GM18505 (cell line): Measurements from ENCODE around the gene UCN2.

Experiments used
- ATAC-seq: cut with Tn5 transposase; IDR thresholded peaks from one replicate; pipeline ENCODE4 v1.9.1; 2021; ENCODE audit not compliant: unreplicated experiment
- POLR2A ChIP-seq: IDR thresholded peaks from 4 replicates; pipeline ENCODE4 v1.6.1; 2011; ENCODE audit warnings: borderline replicate concordance; ENCODE audit not compliant: insufficient read depth, insufficient read length; ENCODE audit errors: extremely low read depth

Gene UCN2

DNA sequence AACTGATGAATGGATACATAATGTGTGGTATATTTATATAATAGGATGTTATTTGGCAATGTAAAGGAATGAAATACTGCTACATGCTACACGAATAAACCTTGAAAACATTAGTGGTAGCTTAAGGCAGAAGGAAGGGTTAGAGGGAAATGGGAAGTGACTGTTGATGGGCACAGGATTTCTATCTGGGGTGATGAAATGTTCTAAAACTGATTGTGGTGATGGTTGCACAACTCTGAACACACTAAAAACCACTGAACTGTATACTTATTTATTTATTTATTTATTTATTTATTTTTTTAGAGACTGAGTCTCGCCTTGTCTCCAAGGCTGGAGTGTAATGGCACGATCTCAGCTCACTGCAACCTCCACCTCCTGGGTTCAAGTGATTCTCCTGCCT, 34.8 kb downstream of the UCN2 start:
- no peak for TF ChIP-seq POLR2A
- ATAC-seq, result no peak

GRCh38 chr3:48528048-48528447, 35.5 kb downstream of the UCN2 start:
- ATAC-seq, result no peak
- no peak for TF ChIP-seq POLR2A

DNA sequence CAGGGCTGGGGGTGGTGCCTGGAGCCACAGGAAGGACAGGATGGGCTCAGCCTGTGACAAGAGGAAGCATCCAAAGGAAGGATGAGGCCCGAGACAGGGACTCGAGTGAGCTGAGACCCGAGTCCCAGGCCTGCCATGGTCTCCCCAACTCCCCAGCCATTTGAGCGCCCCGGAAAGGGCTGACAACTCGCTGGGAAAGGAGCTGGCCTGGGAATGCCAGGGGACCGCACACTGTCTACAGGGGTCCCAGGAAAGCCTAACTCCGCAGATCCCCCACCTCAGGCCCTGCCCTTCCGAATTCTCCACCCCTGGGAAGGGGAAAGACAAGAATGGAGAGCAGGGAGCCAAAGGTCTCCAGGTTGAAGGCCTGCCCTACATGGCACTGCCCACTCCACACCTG, 38.6 kb downstream of the UCN2 start:
- no peak for TF ChIP-seq POLR2A
- ATAC-seq, result no peak

GRCh38 chr3:48521635-48522034, 41.9 kb downstream of the UCN2 start:
- TF ChIP-seq POLR2A, result no peak
- no peak for ATAC-seq

DNA sequence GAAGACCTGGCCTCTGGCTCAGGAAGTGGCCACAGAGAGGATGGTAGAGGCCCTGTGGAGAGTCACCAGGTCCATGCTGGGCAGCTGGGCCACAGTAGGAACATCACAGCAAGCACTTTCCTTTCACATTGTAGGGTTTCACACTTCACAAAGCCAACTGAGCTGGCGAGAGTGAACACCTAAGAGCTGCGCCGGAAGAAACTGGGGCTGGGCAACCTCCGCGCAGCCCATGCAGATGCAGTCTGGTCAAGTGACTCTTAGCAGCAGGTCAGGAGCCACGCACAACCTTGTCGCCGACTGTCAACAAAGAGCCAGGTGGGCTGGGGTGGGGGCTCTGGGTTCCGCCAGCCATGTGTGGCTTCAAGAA, 44.3 kb downstream of the UCN2 start:
- TF ChIP-seq POLR2A, result no peak

DNA sequence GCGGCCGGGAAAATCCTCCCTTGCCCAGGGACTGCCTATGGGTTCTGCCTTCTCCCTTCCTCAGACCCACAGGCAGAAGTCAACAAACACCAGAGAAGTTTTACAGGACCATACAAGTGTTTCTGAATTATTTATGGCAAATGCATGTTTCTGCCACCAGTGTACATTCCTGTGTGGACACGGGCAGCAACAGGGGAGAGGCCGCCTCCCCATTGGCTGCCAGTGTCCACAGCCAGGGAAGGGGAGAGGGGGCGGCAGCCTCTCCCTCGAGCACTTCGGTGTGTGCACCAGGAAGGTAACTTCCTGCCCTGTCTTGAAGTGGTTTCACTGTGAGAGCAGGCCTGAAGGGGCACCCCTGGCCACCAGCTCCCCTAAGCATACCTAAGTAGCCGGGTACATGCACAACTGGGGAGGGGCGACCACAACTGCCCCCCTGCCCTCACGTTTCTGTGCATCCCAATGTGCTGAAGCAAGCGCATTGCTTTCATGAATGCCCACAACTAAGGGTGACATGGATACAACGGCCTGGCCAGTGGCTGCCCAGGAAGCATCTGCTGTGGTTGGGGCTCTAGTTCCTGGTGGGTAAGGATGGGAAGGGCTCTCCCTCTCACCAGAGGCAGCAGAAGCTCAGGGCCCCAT, 44.8 kb downstream of the UCN2 start:
- no peak for ATAC-seq
- TF ChIP-seq POLR2A, result no peak

More for the DNA sequence above, 44.3 kb downstream of the UCN2 start:
- no peak for ATAC-seq

DNA sequence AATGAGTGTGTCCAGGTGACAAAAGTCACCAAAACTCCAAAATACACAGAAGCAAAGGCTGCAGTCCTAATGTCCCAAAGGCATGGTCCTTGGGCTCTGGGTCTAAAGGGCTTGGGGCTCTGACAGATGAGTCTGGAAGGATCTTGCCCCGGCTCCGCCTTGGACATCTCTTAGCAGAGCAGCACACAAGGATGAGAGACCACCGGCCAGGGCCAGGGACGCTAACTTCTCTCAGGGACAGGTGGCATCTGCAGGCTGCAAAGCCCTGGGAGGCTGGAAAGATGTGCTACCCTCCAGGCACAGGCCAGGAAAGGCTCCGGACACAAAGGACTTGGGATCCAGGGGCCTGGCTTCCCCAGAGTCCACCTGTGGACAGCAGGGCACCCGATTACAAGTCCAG, 45.5 kb downstream of the UCN2 start:
- TF ChIP-seq POLR2A, result no peak
- no peak for ATAC-seq

DNA sequence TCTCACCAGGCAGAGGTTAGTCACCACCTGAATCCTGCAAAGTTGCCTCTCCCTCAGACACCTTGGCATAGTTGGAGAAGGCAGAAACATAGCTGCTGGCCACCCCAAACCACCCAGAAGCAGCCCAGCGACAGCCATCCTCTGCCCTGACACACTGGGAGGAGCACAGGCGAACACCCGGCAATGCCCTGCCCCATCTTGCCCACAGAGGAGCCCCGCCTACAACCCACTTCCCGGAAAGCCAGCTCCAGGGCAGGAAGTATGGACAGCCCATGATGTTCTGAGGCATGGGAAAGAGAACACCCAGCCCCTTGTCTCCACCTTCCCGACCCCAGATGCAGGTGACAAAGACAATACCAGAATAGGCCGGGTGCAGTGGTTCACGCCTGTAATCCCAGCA, 47.0 kb downstream of the UCN2 start:
- no peak for ATAC-seq
- TF ChIP-seq POLR2A, result no peak

- ATAC-seq, result no peak
- no peak for TF ChIP-seq POLR2A
Measured at GRCh38 chr3:48514431-48515227, 49.0 kb downstream of the UCN2 start.
